Measurements from ENCODE around the gene YWHAH. TPM values are rescaled to one million over a fixed set of nuclear protein-coding genes. Genes with fewer than 3 reads are reported as not detected.
A peak's percentile ranks its signal among the peaks of the same experiment; 100 is the strongest.

The YWHAH gene
- total RNA-seq, result 106 and 111 TPM in 2 replicates

DNA sequence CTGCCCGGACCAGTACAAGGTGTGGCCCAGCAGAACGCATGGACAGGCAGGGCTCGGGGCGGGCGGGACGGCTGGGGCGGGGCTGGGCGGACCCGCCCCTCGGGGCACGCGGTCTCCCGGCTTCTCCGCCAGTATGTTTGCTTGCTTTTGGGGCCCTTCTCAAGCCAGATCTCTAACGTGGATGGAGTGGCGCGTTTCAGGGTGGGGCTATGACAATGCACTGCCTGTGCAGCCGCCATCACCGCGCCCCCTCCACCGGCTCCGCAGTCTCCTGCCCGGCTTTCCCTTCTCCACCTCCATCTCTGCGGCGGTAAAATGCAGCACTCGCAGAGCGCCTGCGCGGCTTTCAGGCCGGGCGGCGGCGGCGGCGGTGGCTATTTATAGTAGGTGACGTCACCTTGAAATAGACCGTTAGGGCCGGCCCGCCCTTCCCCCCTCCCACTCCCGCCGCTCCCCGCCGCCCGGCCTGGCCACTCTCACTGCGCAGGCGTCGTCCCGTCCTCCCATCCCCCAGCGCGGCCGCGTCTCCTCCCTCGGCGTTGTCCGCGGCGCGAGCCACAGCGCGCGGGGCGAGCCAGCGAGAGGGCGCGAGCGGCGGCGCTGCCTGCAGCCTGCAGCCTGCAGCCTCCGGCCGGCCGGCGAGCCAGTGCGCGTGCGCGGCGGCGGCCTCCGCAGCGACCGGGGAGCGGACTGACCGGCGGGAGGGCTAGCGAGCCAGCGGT, at the start of gene YWHAH:
Gene YWHAH, plus strand, starts transcription at position 558 of the 722 bp plus-strand sequence. CDS start 199 bp downstream, outside the sequence.
- DNase-seq (ENCODE audit: low read depth in 2 of 2), result peak; percentile 77 to 93

DNA sequence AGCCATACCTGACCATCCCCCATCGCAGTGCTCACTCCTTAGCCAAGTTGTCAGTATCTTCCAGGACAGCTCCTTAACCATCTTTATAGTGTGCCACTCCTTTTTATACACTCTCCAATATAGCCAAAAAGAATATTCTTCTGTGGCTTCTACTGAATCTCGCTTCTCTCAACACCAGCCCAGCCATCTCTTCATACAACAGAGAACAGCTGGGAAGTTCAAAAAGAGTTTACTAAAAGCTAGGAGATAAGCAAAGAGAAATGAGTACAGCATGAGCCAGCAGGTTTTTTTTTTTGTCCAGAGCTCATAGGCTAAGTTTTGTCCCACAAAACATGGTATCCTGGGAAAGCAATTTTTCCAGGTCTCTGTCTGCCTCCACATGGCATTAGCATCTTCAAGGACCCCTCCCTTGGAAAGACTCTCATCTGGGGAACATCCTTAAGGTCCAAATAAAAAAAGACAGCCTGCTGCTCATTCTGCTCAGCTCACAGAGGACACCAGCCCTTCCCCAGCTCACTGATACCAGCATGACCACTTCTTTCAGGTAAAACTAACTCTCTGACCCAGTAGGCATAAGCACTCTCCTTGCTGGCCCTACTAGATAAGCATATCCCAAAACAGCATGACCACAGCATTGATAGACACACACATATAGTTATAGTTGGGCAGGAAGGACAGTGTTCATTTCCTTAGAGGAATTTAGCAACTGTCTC, 48.8 kb upstream of the YWHAH start:
- DNase-seq (ENCODE audit: low read depth in 2 of 2), result no peak

DNA sequence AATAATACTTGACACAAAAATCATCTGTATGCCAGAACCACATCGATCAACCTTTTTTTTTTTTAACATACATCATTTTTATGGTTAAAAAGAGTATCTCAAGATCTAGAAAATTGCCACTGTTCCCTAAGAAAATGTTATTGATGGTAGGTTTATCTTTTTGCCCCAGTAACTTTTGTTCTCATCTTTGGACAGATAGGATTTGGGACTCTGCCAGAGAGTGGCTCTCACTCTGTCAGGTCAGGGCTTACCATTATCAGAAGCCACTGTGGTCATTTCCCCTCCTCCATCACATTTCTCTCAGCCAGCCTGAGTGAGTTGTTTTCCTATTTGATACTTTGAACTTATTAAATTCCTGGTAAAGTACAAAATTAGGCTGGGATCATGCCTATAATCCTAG, 47.9 kb upstream of the YWHAH start:
- peak in 1 of 2 donors; percentile 17 for DNase-seq (ENCODE audit: low read depth in 2 of 2)

GRCh38 chr22:31897842-31898805, 46.2 kb upstream of the YWHAH start:
- DNase-seq (ENCODE audit: low read depth in 2 of 2), result peak in 1 of 2 donors; percentile 49

DNA sequence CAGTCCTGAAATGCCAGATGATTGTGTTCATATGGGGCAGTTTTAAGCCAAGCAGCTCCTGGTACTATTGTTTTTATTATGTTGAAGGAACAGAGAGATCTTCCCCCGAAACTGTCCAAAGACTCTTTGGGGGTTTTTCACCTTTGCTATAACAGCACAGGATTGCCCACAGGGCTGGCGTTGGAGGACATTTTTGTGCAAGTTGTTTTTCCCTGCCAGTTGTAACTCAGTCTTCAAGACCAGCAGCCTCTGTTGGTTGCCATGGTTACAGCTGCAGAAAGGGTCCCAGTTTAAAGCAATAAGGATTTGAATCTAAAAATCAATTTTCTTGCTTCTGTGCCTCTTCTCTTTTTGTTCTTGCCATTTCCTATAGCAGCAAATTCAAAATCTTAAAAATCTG, 45.4 kb upstream of the YWHAH start:
- DNase-seq (ENCODE audit: low read depth in 2 of 2), result no peak

- no peak for DNase-seq (ENCODE audit: low read depth in 2 of 2)
Observed at GRCh38 chr22:31899669-31900068, 44.7 kb upstream of the YWHAH start.

DNA sequence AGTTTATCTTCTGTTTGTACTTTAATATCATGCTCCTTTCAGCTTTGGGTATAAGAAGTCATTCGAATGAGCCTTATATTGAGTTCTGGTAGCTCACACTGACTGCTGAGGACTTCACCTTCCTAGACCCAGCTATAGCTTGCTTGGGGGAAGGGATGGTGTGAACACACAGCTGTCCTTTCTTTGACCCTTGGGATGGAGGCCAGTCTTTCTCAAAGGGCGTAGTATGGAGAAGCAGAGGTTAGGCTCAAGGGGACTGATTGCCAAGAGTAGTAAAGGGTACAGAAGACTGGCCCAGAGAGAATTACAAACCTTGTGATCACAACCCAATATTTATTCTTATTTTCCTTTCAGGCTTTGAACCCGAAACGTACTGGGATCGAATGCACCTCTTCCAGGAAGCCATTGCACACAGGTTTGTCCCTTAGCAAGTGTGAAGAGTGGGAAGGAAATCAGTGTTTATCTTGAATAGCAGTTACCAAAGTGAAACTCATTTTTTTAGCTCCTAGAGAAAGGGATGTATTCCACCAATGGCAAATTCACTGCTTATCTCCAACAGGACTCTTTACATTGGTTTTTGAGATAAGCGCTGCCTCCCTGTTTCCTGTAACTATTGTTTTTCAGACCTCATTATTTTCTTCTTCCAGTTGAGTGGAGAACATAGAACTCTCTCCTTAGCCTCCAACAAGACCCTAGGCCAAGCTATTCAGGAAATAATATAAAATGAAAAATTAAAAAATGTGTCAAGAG, 42.8 kb upstream of the YWHAH start:
- peak in 1 of 2 donors; percentile 44 for DNase-seq (ENCODE audit: low read depth in 2 of 2)

- DNase-seq (ENCODE audit: low read depth in 2 of 2), result no peak
Observed at GRCh38 chr22:31904651-31905050, 39.7 kb upstream of the YWHAH start.

DNA sequence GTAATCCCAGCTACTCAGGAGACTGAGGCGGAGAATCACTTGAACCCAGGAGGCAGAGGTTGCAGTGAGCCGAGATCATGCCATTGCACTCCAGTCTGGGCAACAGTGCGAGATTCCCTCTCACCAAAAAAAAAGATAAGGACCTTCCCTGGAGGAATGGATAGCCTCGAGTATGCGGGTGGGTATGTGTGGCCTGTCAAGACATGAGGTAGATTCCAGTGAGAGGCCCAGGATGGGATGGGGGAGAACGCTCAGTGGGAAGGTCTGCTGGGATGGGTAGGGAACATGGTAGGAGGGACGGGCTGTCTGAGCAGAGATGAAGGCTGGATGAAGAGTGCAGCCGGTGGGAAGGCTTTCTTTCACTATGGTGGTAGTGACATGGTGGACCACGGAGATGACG, 39.0 kb upstream of the YWHAH start:
- DNase-seq (ENCODE audit: low read depth in 2 of 2), result no peak

GRCh38 chr22:31906086-31906485, 38.2 kb upstream of the YWHAH start:
- no peak for DNase-seq (ENCODE audit: low read depth in 2 of 2)

- DNase-seq (ENCODE audit: low read depth in 2 of 2), result no peak
Observed at GRCh38 chr22:31906569-31906968, 37.8 kb upstream of the YWHAH start.

DNA sequence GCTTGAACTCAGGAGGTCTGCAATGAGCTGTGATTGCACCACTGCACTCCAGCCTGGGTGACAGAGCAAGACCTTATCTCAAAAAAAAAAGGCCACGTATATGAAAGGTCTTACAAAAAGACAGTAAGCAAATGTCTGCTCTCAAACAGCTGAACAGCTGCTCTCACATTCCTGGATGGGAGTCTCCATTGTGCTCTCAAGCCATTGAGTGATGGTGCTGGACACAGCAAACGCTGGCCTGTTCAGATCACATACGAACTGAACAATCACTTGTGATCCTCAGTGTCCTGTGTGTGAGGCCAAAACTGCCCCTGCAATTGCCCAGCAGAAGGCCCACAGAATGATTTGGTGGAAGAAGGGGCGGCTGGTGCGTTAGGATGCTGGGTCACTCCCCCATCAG, 34.4 kb upstream of the YWHAH start:
- no peak for DNase-seq (ENCODE audit: low read depth in 2 of 2)

- DNase-seq (ENCODE audit: low read depth in 2 of 2), result peak in 1 of 2 donors; percentile 12
Observed at GRCh38 chr22:31911565-31912406, 32.5 kb upstream of the YWHAH start.

GRCh38 chr22:31912407-31912743, 32.0 kb upstream of the YWHAH start:
- DNase-seq (ENCODE audit: low read depth in 2 of 2), result no peak

DNA sequence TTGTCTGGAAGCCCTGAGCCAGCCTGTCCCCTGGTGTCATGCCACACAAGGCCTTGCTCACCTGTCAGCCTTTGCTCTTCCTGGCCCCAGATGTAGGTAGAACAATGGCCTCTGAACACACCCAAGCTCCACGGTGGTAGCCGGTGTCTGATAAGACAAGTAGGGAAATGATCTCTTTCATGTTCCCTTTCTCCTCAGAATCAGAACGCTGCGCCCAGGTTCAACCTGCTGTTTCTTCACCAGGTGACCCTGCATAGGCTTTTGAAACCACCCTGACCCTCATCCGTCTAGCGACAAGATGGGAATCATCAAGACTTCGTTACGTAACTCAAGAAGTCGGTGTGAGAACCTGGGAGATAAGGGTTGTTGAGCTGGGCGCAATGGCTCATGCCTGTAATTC, 28.7 kb upstream of the YWHAH start:
- DNase-seq (ENCODE audit: low read depth in 2 of 2), result no peak

GRCh38 chr22:31917227-31917921, 27.0 kb upstream of the YWHAH start:
- DNase-seq (ENCODE audit: low read depth in 2 of 2), result no peak

DNA sequence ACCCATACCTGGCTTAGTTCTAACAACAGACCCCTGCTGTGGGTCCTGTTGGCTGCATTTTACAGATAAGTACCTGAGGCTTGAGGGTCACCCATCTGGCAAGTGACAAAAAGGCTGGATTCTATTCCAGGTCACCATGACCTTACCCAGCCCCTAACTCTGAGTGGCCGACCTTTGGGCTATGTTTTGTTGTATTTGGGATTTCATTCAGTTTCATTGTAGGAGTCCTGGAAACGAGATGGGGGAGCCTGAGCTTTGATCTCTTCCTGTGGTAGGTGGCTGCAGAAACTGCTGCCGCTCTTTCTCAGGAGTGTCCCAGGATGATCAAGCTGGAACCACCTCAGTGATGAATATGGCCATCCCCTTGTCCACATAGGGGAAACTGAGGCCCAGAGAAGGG, 24.6 kb upstream of the YWHAH start:
- DNase-seq (ENCODE audit: low read depth in 2 of 2), result no peak

DNA sequence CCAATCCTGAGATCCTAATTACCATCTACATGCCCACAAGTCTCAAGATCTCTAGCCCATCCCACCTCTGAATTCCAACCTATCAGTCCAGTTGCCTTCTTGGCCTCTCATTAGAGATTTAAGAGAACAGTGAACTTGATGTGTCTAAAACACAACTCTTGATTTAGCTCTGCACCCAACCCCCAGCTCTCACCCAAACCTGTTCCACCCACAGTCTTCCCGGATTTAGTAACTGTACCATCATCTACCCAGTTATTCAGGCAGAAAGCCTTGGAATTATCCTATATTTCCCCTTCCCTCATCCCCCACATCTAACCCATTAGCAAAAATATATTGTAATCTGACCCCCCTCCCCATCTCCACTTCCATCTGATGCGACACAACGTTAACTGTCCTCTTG, 24.0 kb upstream of the YWHAH start:
- no peak for DNase-seq (ENCODE audit: low read depth in 2 of 2)

- no peak for DNase-seq (ENCODE audit: low read depth in 2 of 2)
Observed at GRCh38 chr22:31921106-31921505, 23.2 kb upstream of the YWHAH start.

DNA sequence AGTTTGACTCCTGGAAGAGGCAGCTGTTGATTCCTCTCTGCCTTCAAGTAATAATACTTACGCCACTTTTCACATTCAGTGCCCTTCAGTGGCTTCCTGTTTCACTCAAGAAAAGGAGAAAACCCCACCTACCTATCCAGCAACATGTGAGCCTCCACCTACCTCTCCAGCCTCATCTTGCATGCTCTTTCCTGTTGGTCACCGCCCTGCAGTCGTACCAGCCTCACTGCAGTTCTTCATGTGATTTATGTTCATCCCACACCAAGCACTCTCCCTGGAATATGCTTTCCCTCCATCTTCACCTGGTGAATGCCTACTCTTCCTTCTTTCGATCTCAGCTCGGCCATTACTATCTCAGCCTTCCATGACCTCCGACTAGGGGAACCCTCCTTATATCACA, 21.8 kb upstream of the YWHAH start:
- DNase-seq (ENCODE audit: low read depth in 2 of 2), result no peak
